Measurements from ENCODE around the gene E4F1. TPM values are rescaled to one million over a fixed set of nuclear protein-coding genes. Genes with fewer than 3 reads are reported as not detected.

Gene E4F1
- total and polyA plus RNA-seq, 2 experiments from 2014 or later, result 15.5 to 19.7 TPM

- WGBS (ENCODE audit: low lambda C conversion rate, missing lambda C conversion rate), result 92% methylated on average over 36 of the region's 37 CpGs
Observed at GRCh38 chr16:2284001-2284770, 60.8 kb downstream of the E4F1 start.

GRCh38 chr16:2284797-2285576, 61.6 kb downstream of the E4F1 start:
- H3K36me3 ChIP-seq (replicated peaks; ENCODE audit: insufficient read depth, low read depth), result no peaks in the 10 kb centered on the region

More at GRCh38 chr16:2284001-2284770, 60.8 kb downstream of the E4F1 start:
- Histone ChIP-seq H3K79me2 (no peaks in the 10 kb centered on the region), H3K4me2 (no peak overlapping the region), H3K4me3 (no peak overlapping the region), H3K9me2 (replicated peaks; ENCODE audit: insufficient read depth) (no peaks in the 10 kb centered on the region), H3K36me3 (replicated peaks; ENCODE audit: insufficient read depth, low read depth) (no peaks in the 10 kb centered on the region), H4K20me1 (ENCODE audit: insufficient read depth, poor library complexity, severe bottlenecking) (no peaks in the 10 kb centered on the region), H3K27ac (no peak overlapping the region), H3K9me3 (ENCODE audit: low read depth) (no peaks in the 10 kb centered on the region), H2AFZ (no peak overlapping the region), H3K27me3 (no peaks in the 10 kb centered on the region), H3K4me1 (ENCODE audit: insufficient read depth) (no peaks in the 10 kb centered on the region)
- no peak for TF ChIP-seq EZH2phosphoT487 (IDR thresholded peaks at IDR 0.05; ENCODE audit: low read depth, severe bottlenecking, unreplicated experiment)
- TF ChIP-seq EZH2 (IDR thresholded peaks at IDR 0.05; ENCODE audit: borderline replicate concordance), result no peak
- TF ChIP-seq, protein P1, sequence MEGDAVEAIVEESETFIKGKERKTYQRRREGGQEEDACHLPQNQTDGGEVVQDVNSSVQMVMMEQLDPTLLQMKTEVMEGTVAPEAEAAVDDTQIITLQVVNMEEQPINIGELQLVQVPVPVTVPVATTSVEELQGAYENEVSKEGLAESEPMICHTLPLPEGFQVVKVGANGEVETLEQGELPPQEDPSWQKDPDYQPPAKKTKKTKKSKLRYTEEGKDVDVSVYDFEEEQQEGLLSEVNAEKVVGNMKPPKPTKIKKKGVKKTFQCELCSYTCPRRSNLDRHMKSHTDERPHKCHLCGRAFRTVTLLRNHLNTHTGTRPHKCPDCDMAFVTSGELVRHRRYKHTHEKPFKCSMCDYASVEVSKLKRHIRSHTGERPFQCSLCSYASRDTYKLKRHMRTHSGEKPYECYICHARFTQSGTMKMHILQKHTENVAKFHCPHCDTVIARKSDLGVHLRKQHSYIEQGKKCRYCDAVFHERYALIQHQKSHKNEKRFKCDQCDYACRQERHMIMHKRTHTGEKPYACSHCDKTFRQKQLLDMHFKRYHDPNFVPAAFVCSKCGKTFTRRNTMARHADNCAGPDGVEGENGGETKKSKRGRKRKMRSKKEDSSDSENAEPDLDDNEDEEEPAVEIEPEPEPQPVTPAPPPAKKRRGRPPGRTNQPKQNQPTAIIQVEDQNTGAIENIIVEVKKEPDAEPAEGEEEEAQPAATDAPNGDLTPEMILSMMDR (IDR thresholded peaks at IDR 0.05; ENCODE audit: poor library complexity), result no peak
- no peak for DNase-seq (ENCODE audit: low spot score)

More at GRCh38 chr16:2284797-2285576, 61.6 kb downstream of the E4F1 start:
- no peak overlapping the region for H3K4me2 ChIP-seq
- TF ChIP-seq EZH2phosphoT487 (IDR thresholded peaks at IDR 0.05; ENCODE audit: low read depth, severe bottlenecking, unreplicated experiment) (no peak), EZH2 (IDR thresholded peaks at IDR 0.05; ENCODE audit: borderline replicate concordance) (no peak)
- TF ChIP-seq, protein P1 (IDR thresholded peaks at IDR 0.05; ENCODE audit: poor library complexity), result no peak
- no peaks in the 10 kb centered on the region for H3K79me2 ChIP-seq
- WGBS (ENCODE audit: low lambda C conversion rate, missing lambda C conversion rate), result 91% methylated on average over 35 of the region's 35 CpGs
- no peak overlapping the region for H3K27ac ChIP-seq
- no peak overlapping the region for H3K4me3 ChIP-seq
- H3K9me2 ChIP-seq (replicated peaks; ENCODE audit: insufficient read depth), result no peaks in the 10 kb centered on the region
- no peak overlapping the region for H2AFZ ChIP-seq
- no peaks in the 10 kb centered on the region for H3K9me3 ChIP-seq (ENCODE audit: low read depth)
- no peaks in the 10 kb centered on the region for H3K27me3 ChIP-seq
- H4K20me1 ChIP-seq (ENCODE audit: insufficient read depth, poor library complexity, severe bottlenecking), result no peaks in the 10 kb centered on the region
- H3K4me1 ChIP-seq (ENCODE audit: insufficient read depth), result no peaks in the 10 kb centered on the region
- no peak for DNase-seq (ENCODE audit: low spot score)

MicroRNAs within 50 kb of the gene (microRNA counts, 767-probe panel; counts per million panel counts)
- not detected for microRNA hsa-miR-940

Small RNAs within 50 kb of the gene (microRNA-seq; reads per million reads assigned to microRNA genes)
- gene MIR3677 (not detected), gene MIR4717 (not detected)

Small RNAs within 50 kb of the gene (small RNA-seq; reads per million reads assigned to genes)
- gene MIR3677, result not detected
- gene MIR4717, result not detected

Other genes starting within 250 kb of the E4F1 start
- gene NOXO1, start 242.1 kb upstream of the E4F1 start, total RNA-seq, result 2.3 and 5.1 TPM in 2 replicates
- gene NOXO1, start 242.1 kb upstream of the E4F1 start, polyA plus RNA-seq, result 5.4 and 6.0 TPM in 2 replicates
- 34.0 and 34.9 TPM in 2 replicates for gene GFER, start 239.4 kb upstream of the E4F1 start, total RNA-seq
- gene GFER, start 239.4 kb upstream of the E4F1 start, polyA plus RNA-seq, result 44.0 and 56.8 TPM in 2 replicates
- 1.4 and 2.2 TPM in 2 replicates for gene SYNGR3, start 233.6 kb upstream of the E4F1 start, total RNA-seq
- gene SYNGR3, start 233.6 kb upstream of the E4F1 start, polyA plus RNA-seq, result 1.5 and 2.5 TPM in 2 replicates
- 22.8 and 42.6 TPM in 2 replicates for gene ZNF598, start 213.8 kb upstream of the E4F1 start, total RNA-seq
- gene ZNF598, start 213.8 kb upstream of the E4F1 start, polyA plus RNA-seq, result 29.5 and 36.8 TPM in 2 replicates
- gene NPW, start 203.8 kb upstream of the E4F1 start, total RNA-seq, result 2.7 and 4.1 TPM in 2 replicates
- gene NPW, start 203.8 kb upstream of the E4F1 start, polyA plus RNA-seq, result 45.2 and 57.6 TPM in 2 replicates
- 25.9 and 29.6 TPM in 2 replicates for gene NHERF2, start 196.7 kb upstream of the E4F1 start, total RNA-seq
- 37.7 and 43.8 TPM in 2 replicates for gene NHERF2, start 196.7 kb upstream of the E4F1 start, polyA plus RNA-seq
- gene NTHL1, start 175.8 kb upstream of the E4F1 start, total RNA-seq, result 19.6 and 20.2 TPM in 2 replicates
- gene NTHL1, start 175.8 kb upstream of the E4F1 start, polyA plus RNA-seq, result 23.4 and 28.5 TPM in 2 replicates
- gene TSC2, start 175.6 kb upstream of the E4F1 start, total RNA-seq, result 39.5 and 41.8 TPM in 2 replicates
- 78.7 and 113 TPM in 2 replicates for gene TSC2, start 175.6 kb upstream of the E4F1 start, polyA plus RNA-seq
- 40.2 and 60.6 TPM in 2 replicates for gene PKD1, start 87.7 kb upstream of the E4F1 start, total RNA-seq
- gene PKD1, start 87.7 kb upstream of the E4F1 start, polyA plus RNA-seq, result 35.9 and 49.3 TPM in 2 replicates
- 4.1 and 8.3 TPM in 2 replicates for gene RAB26, start 75.0 kb upstream of the E4F1 start, total RNA-seq
- 11.3 and 15.0 TPM in 2 replicates for gene RAB26, start 75.0 kb upstream of the E4F1 start, polyA plus RNA-seq
- gene TRAF7, start 67.8 kb upstream of the E4F1 start, total RNA-seq, result 55.1 and 73.4 TPM in 2 replicates
- gene TRAF7, start 67.8 kb upstream of the E4F1 start, polyA plus RNA-seq, result 30.0 and 37.4 TPM in 2 replicates
- 0.47 and 0.80 TPM in 2 replicates for gene CASKIN1, start 27.0 kb upstream of the E4F1 start, total RNA-seq
- 1.7 TPM in 2 replicates for gene CASKIN1, start 27.0 kb upstream of the E4F1 start, polyA plus RNA-seq
- gene MLST8, start 18.1 kb upstream of the E4F1 start, total RNA-seq, result 28.3 and 52.4 TPM in 2 replicates
- 87.3 and 88.3 TPM in 2 replicates for gene MLST8, start 18.1 kb upstream of the E4F1 start, polyA plus RNA-seq
- gene BRICD5, start 12.7 kb upstream of the E4F1 start, total RNA-seq, result 3.3 and 9.9 TPM in 2 replicates
- gene BRICD5, start 12.7 kb upstream of the E4F1 start, polyA plus RNA-seq, result 6.2 and 14.8 TPM in 2 replicates
- 20.6 and 24.8 TPM in 2 replicates for gene PGP, start 8.8 kb upstream of the E4F1 start, total RNA-seq
- gene PGP, start 8.8 kb upstream of the E4F1 start, polyA plus RNA-seq, result 34.2 and 38.0 TPM in 2 replicates
- gene DNASE1L2, start 12.9 kb downstream of the E4F1 start, total RNA-seq, result 0.23 and 0.64 TPM in 2 replicates
- gene DNASE1L2, start 12.9 kb downstream of the E4F1 start, polyA plus RNA-seq, result 0.27 and 0.80 TPM in 2 replicates
- gene ECI1, start 28.0 kb downstream of the E4F1 start, total RNA-seq, result 59.9 and 71.4 TPM in 2 replicates
- gene ECI1, start 28.0 kb downstream of the E4F1 start, polyA plus RNA-seq, result 133 and 156 TPM in 2 replicates
- gene RNPS1, start 44.5 kb downstream of the E4F1 start, total RNA-seq, result 107 and 128 TPM in 2 replicates
- 198 and 211 TPM in 2 replicates for gene RNPS1, start 44.5 kb downstream of the E4F1 start, polyA plus RNA-seq
- 1.5 and 1.8 TPM in 2 replicates for gene ABCA3, start 117.1 kb downstream of the E4F1 start, total RNA-seq
- gene ABCA3, start 117.1 kb downstream of the E4F1 start, polyA plus RNA-seq, result 0.94 and 4.9 TPM in 2 replicates
- 4.7 TPM in 2 replicates for gene CCNF, start 205.9 kb downstream of the E4F1 start, total RNA-seq
- gene CCNF, start 205.9 kb downstream of the E4F1 start, polyA plus RNA-seq, result 4.3 and 6.5 TPM in 2 replicates
- 6.2 and 7.6 TPM in 2 replicates for gene TEDC2, start 236.5 kb downstream of the E4F1 start, total RNA-seq
- gene TEDC2, start 236.5 kb downstream of the E4F1 start, polyA plus RNA-seq, result 7.1 and 8.1 TPM in 2 replicates
- 4.5 and 4.8 TPM in 2 replicates for gene NTN3, start 247.7 kb downstream of the E4F1 start, total RNA-seq
- gene NTN3, start 247.7 kb downstream of the E4F1 start, polyA plus RNA-seq, result 1.1 and 2.4 TPM in 2 replicates